Upper lobe of right lung (tissue), 1 donor: Measurements from ENCODE around the gene GNAI3. TPM values are rescaled to one million over a fixed set of nuclear protein-coding genes. Genes with fewer than 3 reads are reported as not detected.

ENCODE experiments used
- ATAC-seq: fragments of 200-7000 bp; cut with Tn5 transposase; one replicate; pipeline ENCODE4 v1.9.1; 2020; ENCODE audit warnings: mild to moderate bottlenecking, moderate library complexity
- DNase-seq: peaks from one replicate; pipeline ENCODE4 v3.0.0-alpha.2; 2020
- H3K27ac ChIP-seq: fragments of 200-600 bp; one replicate; pipeline ENCODE4 v1.8.0; 2022
- H3K27me3 ChIP-seq: fragments of 200-600 bp; one replicate; pipeline ENCODE4 v1.8.0; 2022; ENCODE audit warnings: mild to moderate bottlenecking
- H3K36me3 ChIP-seq: fragments of 200-600 bp; one replicate; pipeline ENCODE4 v1.8.0; 2022
- H3K4me1 ChIP-seq: fragments of 200-600 bp; one replicate; pipeline ENCODE4 v1.8.0; 2022
- H3K4me3 ChIP-seq: fragments of 200-600 bp; one replicate; pipeline ENCODE4 v1.8.0; 2022; ENCODE audit warnings: mild to moderate bottlenecking
- H3K9me3 ChIP-seq: fragments of 200-600 bp; one replicate; pipeline ENCODE4 v1.8.0; 2022
- CTCF ChIP-seq: fragments of 200-600 bp; IDR thresholded peaks from one replicate; pipeline ENCODE4 v1.8.0; 2022; ENCODE audit warnings: antibody characterized with exemption
- intact Hi-C: fragments of 100-400 bp; cut with DNase I; formaldehyde crosslinking; loops from one replicate; pipeline ENCODE4 v1.11.0; 2022
- long read RNA-seq: library from polyadenylated mRNA; unstranded; transcript quantifications from one replicate; pipeline ENCODE4 v2.0.0, GENCODE V29; 2021
- total RNA-seq: library from RNA; stranded (reverse); fragmentation: NEBNext Ultra II Directional; extraction: Animal tissue kit (Norgen Biotek cat#: 25700); gene quantifications from one replicate; pipeline ENCODE4 v1.2.1, GENCODE V29; 2021
- donor health status: DM: no; HTN: yes; CAD: no; lungs with severe emphysema.

GNAI3 gene
- total RNA-seq: 6.9 TPM
- long read RNA-seq, full-length matches to known transcripts: 144 of 146 reads
- long read RNA-seq, partial matches to known transcripts: 1 of 146 reads
- long read RNA-seq, other reads (novel, unspliced or antisense): 1 of 146 reads

- ATAC-seq (peak; percentile 98), DNase-seq (peak; percentile 98)
- Histone ChIP-seq H3K27ac (peak within 1 kb of the TSS; percentile 96), H3K9me3 (no peaks in the 10 kb centered on the region), H3K36me3 (no peaks in the 10 kb centered on the region), H3K4me3 (peak within 1 kb of the TSS; percentile 93), H3K27me3 (no peaks in the 10 kb centered on the region), H3K4me1 (peaks cover 45% of the 10 kb centered on the region)
- no peak for TF ChIP-seq CTCF
- intact Hi-C loops: loop anchor here (5.0 to 10.0 kb wide), 2 partner anchors 84 to 226 kb away; no protein-coding TSS in a partner anchor
Measured at GRCh38 chr1:109548321-109549267, at the start of gene GNAI3. TSS of gene GNAI3 (plus strand) at chr1:109548615. CDS start at chr1:109548721, 106 bp downstream.

- ATAC-seq (peak; percentile 40), DNase-seq (no peak)
- TF ChIP-seq CTCF: no peak
- Histone ChIP-seq H3K27ac (peak overlapping the region; percentile 25), H3K4me3 (no peak overlapping the region), H3K36me3 (peaks cover 14% of the 10 kb centered on the region), H3K9me3 (no peaks in the 10 kb centered on the region), H3K27me3 (no peaks in the 10 kb centered on the region), H3K4me1 (peaks cover 51% of the 10 kb centered on the region)
- intact Hi-C loops: no loop called here
Measured at GRCh38 chr1:109499081-109499480, 49.3 kb upstream of the GNAI3 start.

- Histone ChIP-seq H3K36me3 (peaks cover 14% of the 10 kb centered on the region), H3K27ac (peak overlapping the region; percentile 63), H3K4me1 (peaks cover 49% of the 10 kb centered on the region), H3K4me3 (no peak overlapping the region), H3K9me3 (no peaks in the 10 kb centered on the region), H3K27me3 (no peaks in the 10 kb centered on the region)
- peak; percentile 49 for TF ChIP-seq CTCF
- DNase-seq (peak; percentile 77), ATAC-seq (peak; percentile 79)
- intact Hi-C loops: no loop called here
Measured at GRCh38 chr1:109499661-109500536, 48.5 kb upstream of the GNAI3 start.

GRCh38 chr1:109500941-109501381, 47.5 kb upstream of the GNAI3 start:
- H3K9me3 ChIP-seq: no peaks in the 10 kb centered on the region
- DNase-seq (no peak), ATAC-seq (peak; percentile 8)
- no peaks in the 10 kb centered on the region for H3K27me3 ChIP-seq
- peak overlapping the region; percentile 63 for H3K27ac ChIP-seq
- intact Hi-C loops: no loop called here
- H3K4me1 ChIP-seq: peaks cover 45% of the 10 kb centered on the region
- no peak overlapping the region for H3K4me3 ChIP-seq
- H3K36me3 ChIP-seq: peaks cover 10% of the 10 kb centered on the region
- no peak for TF ChIP-seq CTCF

- peaks cover 2% of the 10 kb centered on the region for H3K36me3 ChIP-seq
- H3K9me3 ChIP-seq: no peaks in the 10 kb centered on the region
- no peak for TF ChIP-seq CTCF
- DNase-seq (no peak), ATAC-seq (peak; percentile 55)
- H3K27me3 ChIP-seq: no peaks in the 10 kb centered on the region
- H3K4me1 ChIP-seq: peaks cover 45% of the 10 kb centered on the region
- H3K4me3 ChIP-seq: no peak overlapping the region
- intact Hi-C loops: no loop called here
- peak overlapping the region; percentile 11 for H3K27ac ChIP-seq
Measured at GRCh38 chr1:109501644-109502363, 46.6 kb upstream of the GNAI3 start.
